Left colon (tissue), 2 donors: ENCODE data around the gene LSR. TPM values are rescaled to one million over a fixed set of nuclear protein-coding genes. Genes with fewer than 3 reads are reported as not detected.

Source experiments
- ATAC-seq: fragments of 200-7000 bp; cut with Tn5 transposase; one replicate; pipeline ENCODE4 v1.9.1; 2020; ENCODE audit warnings: mild to moderate bottlenecking, moderate library complexity
- DNase-seq, 2 donors: peaks; one replicate each; pipeline ENCODE4 v3.0.0-alpha.2; 2020
- intact Hi-C, 2 donors: fragments of 100-400 bp; cut with DNase I in 1 of 2; cut with micrococcal nuclease in 1 of 2; formaldehyde crosslinking; loops; one replicate each; pipeline versions ENCODE4 v1.11.2 to v1.14.0; 2022; cut with DNase I, micrococcal nuclease
- long read RNA-seq: library from polyadenylated mRNA; unstranded; transcript quantifications from one replicate; pipeline ENCODE4 v2.0.0, GENCODE V29; 2021
- total RNA-seq, 2 donors: library from RNA; stranded (reverse); fragmentation: NEBNext Ultra II Directional; extraction: Animal tissue kit (Norgen Biotek cat#: 25700); gene quantifications; one replicate each; pipeline ENCODE4 v1.2.1, GENCODE V29; 2021
- donor health status: DM: no; HTN: no; CAD: no.
- donor health status: DM: yes; HTN: yes; CAD: no.

Gene LSR, protein sequence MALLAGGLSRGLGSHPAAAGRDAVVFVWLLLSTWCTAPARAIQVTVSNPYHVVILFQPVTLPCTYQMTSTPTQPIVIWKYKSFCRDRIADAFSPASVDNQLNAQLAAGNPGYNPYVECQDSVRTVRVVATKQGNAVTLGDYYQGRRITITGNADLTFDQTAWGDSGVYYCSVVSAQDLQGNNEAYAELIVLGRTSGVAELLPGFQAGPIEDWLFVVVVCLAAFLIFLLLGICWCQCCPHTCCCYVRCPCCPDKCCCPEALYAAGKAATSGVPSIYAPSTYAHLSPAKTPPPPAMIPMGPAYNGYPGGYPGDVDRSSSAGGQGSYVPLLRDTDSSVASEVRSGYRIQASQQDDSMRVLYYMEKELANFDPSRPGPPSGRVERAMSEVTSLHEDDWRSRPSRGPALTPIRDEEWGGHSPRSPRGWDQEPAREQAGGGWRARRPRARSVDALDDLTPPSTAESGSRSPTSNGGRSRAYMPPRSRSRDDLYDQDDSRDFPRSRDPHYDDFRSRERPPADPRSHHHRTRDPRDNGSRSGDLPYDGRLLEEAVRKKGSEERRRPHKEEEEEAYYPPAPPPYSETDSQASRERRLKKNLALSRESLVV
- total RNA-seq: 100 to 1,000 TPM; 323 to 324 TPM
- long read RNA-seq, transcript LSR-203 (8 exons, 1,963 nt): minor isoform, 165 of 730 reads
- long read RNA-seq, transcript LSR-214 (10 exons, 2,274 nt): minor isoform, 38 of 730 reads
- long read RNA-seq, transcript LSR-212 (9 exons, 2,480 nt): minor isoform, 30 of 730 reads
- long read RNA-seq, transcript LSR-202 (9 exons, 2,105 nt): major isoform, 200 of 730 reads
- long read RNA-seq, partial matches to known transcripts: 229 of 730 reads
- long read RNA-seq, other reads (novel, unspliced or antisense): 64 of 730 reads

DNA sequence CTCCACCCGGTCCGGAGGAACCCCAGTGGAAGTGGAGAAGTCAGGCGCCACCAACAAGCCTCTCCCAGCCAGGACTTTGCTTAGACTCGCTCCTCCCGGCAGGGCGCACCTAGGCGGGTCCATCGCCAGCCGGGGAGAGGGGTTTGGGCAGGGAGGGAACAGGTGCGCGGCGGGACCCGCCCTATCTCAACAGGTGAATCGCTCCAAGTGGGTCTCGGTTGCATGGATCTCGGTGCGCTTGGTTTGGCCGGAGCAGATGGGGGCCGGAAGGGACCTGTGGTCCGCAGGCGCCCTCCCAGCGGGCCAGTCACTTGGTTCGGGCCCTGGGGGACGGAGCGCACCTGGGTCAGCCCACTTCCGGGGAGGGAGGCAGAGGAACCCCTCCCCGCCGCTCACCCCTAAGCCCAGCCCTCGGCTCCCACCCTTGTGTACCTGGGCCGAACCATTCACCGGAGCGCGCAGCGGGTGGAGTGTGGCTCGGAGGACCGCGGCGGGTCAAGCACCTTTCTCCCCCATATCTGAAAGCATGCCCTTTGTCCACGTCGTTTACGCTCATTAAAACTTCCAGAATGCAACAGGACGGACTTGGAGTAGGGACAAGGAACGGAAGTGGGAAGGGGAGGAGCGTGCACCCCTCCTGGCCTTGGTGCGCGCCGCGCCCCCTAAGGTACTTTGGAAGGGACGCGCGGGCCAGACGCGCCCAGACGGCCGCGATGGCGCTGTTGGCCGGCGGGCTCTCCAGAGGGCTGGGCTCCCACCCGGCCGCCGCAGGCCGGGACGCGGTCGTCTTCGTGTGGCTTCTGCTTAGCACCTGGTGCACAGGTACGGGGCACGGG, at the start of gene LSR:
Gene LSR (plus strand): TSS at position 693 of the 836 bp plus-strand sequence. CDS start 21 bp downstream, at position 714.
- DNase-seq: peak; percentile 92 to 93
- ATAC-seq: peak; percentile 89
- intact Hi-C loops: no loop called here

DNA sequence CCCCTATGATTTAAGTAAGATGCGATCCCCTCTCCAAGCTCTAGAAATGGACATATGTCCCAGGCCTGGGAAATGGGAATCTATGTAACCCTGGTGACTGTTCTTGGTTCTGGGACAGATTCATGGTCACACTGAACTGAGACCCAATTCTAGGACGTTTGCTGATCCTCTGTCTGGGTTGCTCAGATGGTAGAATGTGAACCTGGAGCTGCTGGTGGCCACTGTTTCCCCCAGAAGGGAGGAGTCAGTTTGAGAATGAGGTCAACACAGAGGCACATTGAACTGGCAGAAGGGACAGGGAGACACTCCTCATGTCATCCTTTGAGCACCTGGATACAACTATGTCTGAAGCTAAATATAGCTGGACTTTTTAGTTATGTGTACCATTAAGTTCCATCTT, 49.3 kb upstream of the LSR start:
- no peak for ATAC-seq
- intact Hi-C loops: no loop called here
- no peak for DNase-seq

GRCh38 chr19:35202722-35203688, 45.8 kb upstream of the LSR start:
- intact Hi-C loops: no loop called here
- ATAC-seq (no peak), DNase-seq (no peak)

- intact Hi-C loops: no loop called here
- peak; percentile 50 for ATAC-seq
- DNase-seq: peak; percentile 47 to 54
These were observed 43.7 kb upstream of the LSR start for GRCh38 chr19:35204799-35205732.

- no peak for ATAC-seq
These were observed 43.0 kb upstream of the LSR start for GRCh38 chr19:35205733-35206323.

DNA sequence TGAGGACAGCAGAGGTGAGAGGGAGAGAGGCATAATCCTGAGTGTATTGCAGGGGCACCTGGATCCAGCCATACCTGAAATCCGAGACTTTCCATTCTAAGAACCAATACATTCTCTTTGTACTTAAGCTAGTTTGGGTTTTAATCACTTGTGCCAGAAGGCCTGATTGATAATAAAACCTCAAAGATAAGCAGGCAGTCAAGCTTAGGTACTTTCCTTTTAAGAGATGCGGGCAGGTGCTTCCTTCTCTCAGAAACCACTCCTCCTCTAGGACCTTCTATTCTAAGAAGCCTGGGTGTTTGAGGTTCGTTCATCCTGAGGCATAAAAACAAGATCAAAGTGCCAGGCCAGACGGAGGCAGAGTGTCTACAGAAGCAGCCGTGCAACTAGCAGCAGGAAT, 42.4 kb upstream of the LSR start:
- DNase-seq (no peak), ATAC-seq (peak; percentile 65)
- intact Hi-C loops: no loop called here

More at GRCh38 chr19:35205733-35206323, 43.0 kb upstream of the LSR start:
- intact Hi-C loops: no loop called here
- no peak for DNase-seq

DNA sequence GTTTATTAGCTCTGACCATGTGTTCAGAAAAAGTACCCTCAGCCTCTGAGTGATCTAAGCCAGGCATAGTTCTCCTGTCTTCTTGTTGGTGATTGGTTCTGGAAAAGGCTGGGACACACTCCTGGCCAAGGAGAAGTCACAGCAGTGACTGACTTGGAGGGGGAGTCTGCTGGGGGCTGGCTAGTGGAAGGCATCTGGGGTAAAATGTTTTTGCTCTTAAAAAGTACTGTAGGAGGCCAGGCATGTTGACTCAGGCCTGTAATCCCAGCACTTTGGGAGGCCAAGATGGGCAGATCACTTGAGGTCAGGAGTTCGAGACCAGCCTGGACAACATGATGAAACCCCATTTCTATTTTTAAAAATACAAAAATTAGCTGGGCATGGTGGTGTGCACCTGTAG, 41.9 kb upstream of the LSR start:
- DNase-seq (no peak), ATAC-seq (no peak)
- intact Hi-C loops: no loop called here

GRCh38 chr19:35207391-35207871, 41.4 kb upstream of the LSR start:
- intact Hi-C loops: no loop called here
- DNase-seq: no peak
- ATAC-seq: no peak

- no peak for DNase-seq
These were observed 40.7 kb upstream of the LSR start for GRCh38 chr19:35208121-35208520.

DNA sequence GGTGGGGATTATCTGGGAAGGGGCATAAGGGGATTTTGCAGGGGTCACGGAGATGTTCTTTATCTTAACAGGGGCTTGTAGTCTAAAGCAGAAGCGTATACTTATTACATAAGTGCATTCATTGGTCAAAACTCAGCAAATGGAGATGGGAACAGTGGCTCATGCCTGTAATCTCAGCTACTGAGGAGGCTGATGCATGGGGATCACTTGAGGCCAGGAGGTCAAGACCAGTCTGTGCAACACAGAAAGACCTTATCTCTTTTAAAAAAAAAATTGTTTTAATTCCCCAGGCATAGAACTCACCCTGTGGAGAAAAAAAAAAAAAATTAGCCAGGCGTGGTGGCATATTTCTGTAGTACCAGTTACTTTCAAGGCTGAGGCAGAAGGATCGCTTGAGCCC, 39.2 kb upstream of the LSR start:
- ATAC-seq: no peak
- no peak for DNase-seq
- intact Hi-C loops: no loop called here

More at GRCh38 chr19:35208121-35208520, 40.7 kb upstream of the LSR start:
- intact Hi-C loops: no loop called here
- no peak for ATAC-seq

GRCh38 chr19:35211545-35212230, 37.1 kb upstream of the LSR start:
- ATAC-seq (no peak), DNase-seq (peak; percentile 54 to 55)
- intact Hi-C loops: no loop called here

DNA sequence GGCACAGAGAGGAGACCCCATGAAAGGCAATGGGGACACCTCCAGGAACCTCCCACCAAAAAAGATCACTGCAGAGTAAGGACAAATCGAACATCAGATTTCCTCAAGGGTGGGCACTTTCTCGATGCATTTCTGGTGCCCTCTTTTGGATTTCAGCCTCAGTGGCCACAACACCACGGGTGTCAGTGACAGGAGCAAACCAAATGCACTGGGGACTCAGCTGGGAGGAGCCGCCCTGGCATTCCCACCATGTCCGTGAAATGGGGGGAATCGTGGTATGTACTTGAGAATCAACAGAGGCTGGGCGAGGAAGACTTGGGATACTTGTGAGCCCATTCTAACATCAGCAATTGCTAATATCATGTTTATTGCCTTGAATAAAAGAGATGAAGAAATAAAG, 36.6 kb upstream of the LSR start:
- no peak for ATAC-seq
- no peak for DNase-seq
- intact Hi-C loops: no loop called here

DNA sequence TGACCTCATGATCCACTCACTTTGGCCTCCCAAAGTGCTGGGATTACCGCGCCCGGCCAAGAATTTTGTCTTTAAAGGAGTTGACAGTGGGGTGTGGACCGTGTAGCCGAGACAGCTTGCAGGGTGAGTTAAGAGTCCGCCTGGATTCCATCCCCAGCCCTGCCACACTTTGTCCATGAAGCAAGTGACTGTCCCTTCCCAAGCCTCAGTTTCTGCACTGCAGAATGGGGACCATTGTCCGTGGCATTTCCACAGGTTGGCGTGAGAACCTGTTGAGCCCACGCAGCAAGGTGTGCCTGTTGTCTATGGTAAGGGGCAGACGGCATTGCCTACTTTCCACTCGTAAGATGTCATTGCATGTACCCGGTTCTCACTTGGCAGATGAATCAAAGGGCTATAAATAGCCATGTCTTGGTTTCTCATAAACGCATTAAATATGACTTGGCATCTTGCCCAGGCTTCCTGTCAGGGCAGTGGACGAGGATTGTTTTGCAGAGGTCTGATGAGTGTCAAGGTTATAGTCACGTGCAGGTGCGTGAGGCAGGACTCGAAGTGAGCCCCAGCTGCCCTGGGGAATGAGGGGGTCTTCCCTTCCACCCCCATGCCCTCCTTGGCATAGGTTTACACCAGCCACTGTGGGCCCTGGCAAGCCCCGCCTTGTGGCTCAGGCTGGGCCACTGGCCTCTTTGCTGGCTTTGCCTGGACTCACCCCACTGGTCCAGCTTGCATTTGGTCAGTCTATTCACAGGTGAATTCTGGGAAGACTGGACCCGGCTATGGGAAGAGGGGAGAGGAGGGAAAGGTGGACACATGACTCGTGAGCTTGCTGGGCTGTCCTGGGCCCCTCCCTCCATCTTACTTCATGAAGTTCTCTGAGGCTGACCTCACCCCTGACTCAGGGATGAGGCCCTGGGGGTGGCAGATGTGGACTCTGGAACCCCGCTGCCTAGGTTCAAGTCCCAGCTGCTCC, 34.9 kb upstream of the LSR start:
- intact Hi-C loops: no loop called here
- ATAC-seq: peak; percentile 89

DNA sequence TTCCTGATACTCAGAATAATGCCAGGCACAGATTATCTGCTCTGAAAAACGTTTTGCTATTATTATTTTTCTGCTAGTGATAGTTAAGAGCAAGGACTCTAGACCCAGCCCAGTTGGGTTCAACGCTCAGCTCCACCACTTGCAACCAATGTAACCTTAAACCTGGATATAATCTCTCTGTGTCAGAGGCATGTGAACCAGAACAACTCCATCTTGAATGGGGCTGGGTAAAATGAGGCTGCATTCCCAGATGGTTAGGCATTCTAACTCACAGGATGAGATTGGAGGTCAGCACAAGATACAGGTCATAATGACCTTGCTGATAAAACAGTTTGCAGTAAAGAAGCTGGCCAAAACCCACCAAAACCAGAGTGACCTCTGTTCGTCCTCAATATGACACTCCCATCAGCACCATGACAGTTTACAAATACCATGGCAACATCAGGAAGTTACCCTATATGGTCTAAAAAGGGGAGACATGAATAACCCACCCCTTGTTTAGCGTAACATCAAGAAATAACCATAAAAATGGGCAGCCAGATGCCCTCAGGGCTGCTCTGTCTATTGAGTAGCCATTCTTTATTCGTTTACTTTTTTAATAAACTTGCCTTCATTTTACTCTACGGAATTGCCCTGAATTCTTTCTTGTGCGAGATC, 33.9 kb upstream of the LSR start:
- intact Hi-C loops: no loop called here
- DNase-seq: no peak
- no peak for ATAC-seq

More for the DNA sequence above, 34.9 kb upstream of the LSR start:
- peak; percentile 76 to 82 for DNase-seq
